ENCODE measurements around the gene HMGCS2. TPM values are rescaled to one million over a fixed set of nuclear protein-coding genes. Genes with fewer than 3 reads are reported as not detected.

HMGCS2 gene
- total and polyA plus RNA-seq, 7 donors, result 0.10 to 55.2 (median 14.1) TPM

DNA sequence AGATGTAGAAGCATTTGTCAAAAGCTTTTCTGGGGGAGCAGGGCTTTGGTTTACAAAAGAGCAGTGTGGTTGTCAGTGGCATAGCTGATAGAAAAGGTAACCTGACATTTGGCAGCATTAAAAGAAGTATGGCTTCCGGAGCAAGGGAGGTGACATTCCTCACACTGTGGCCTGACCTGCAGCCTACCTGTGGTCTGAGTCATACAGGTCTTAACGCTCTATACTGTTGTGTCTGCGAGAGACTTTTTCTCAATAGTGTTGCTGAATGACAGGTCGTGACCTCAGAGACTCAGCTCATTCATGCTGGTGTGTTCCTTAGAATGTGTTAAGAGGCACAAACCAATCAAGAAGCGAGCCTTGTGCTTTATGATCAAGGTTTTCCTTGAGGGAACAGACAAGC lies 37.6 kb downstream of the HMGCS2 start:
- intact Hi-C loops (cut with DNase I), result no loop called here
- Histone ChIP-seq H3K27me3 (ENCODE audit: insufficient read depth in 3 of 3, low read length in 2 of 3) (no peaks in the 10 kb centered on the region), H3K27ac (no peak overlapping the region), H3K36me3 (ENCODE audit: insufficient read depth in 1 of 2, low read depth in 1 of 2) (no peaks in the 10 kb centered on the region), H3K9me3 (no peaks in the 10 kb centered on the region), H3K4me3 (no peak overlapping the region), H3K4me1 (no peaks in the 10 kb centered on the region)
- no peak for ATAC-seq
- 97 to 98% (median 97%) methylated on average over 5 of the region's 5 CpGs for WGBS, 3 donors
- DNase-seq, result no peak
- TF ChIP-seq, protein P1, sequence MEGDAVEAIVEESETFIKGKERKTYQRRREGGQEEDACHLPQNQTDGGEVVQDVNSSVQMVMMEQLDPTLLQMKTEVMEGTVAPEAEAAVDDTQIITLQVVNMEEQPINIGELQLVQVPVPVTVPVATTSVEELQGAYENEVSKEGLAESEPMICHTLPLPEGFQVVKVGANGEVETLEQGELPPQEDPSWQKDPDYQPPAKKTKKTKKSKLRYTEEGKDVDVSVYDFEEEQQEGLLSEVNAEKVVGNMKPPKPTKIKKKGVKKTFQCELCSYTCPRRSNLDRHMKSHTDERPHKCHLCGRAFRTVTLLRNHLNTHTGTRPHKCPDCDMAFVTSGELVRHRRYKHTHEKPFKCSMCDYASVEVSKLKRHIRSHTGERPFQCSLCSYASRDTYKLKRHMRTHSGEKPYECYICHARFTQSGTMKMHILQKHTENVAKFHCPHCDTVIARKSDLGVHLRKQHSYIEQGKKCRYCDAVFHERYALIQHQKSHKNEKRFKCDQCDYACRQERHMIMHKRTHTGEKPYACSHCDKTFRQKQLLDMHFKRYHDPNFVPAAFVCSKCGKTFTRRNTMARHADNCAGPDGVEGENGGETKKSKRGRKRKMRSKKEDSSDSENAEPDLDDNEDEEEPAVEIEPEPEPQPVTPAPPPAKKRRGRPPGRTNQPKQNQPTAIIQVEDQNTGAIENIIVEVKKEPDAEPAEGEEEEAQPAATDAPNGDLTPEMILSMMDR (IDR thresholded peaks at IDR 0.05), result no peak

GRCh38 chr1:119729044-119729443 lies 39.7 kb downstream of the HMGCS2 start:
- no peaks in the 10 kb centered on the region for H3K4me1 ChIP-seq
- H3K27ac ChIP-seq, result no peak overlapping the region
- no peak overlapping the region for H3K4me3 ChIP-seq
- TF ChIP-seq, protein P1 (IDR thresholded peaks at IDR 0.05), result no peak
- H3K9me3 ChIP-seq, result no peaks in the 10 kb centered on the region
- no peak for DNase-seq
- intact Hi-C loops (cut with DNase I), result no loop called here
- no peaks in the 10 kb centered on the region for H3K27me3 ChIP-seq (ENCODE audit: insufficient read depth in 3 of 3, low read length in 2 of 3)
- H3K36me3 ChIP-seq (ENCODE audit: insufficient read depth in 1 of 2, low read depth in 1 of 2), result no peaks in the 10 kb centered on the region
- ATAC-seq, result no peak

DNA sequence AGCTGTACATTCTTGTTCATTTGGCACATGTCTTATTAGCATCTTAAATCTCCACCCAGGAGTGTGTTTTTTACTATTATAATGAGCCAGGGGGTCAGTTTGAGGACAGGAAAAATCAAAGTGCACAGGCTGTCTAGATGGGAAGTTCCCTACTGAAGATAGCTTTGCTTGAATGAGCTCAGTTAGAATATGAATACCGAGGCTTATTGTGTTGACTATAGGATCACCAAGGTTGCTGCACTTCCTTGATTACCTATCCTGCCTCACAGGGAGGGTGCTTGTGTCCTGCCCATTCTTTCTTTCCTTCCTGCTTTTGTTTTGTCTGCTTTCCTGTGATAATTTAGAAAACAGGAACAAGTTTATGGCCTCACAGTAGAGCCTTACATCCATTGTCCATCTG lies 40.7 kb downstream of the HMGCS2 start:
- H3K9me3 ChIP-seq, result no peaks in the 10 kb centered on the region
- H3K36me3 ChIP-seq (ENCODE audit: insufficient read depth in 1 of 2, low read depth in 1 of 2), result no peaks in the 10 kb centered on the region
- 63 to 78% (median 68%) methylated on average over 1 of the region's 1 CpG for WGBS, 3 donors

GRCh38 chr1:119725626-119726025 lies 43.1 kb downstream of the HMGCS2 start:
- ATAC-seq, result no peak
- H3K9me3 ChIP-seq, result no peaks in the 10 kb centered on the region
- H3K4me1 ChIP-seq, result no peaks in the 10 kb centered on the region
- no peak overlapping the region for H3K27ac ChIP-seq
- H3K4me3 ChIP-seq, result no peak overlapping the region
- WGBS, 3 donors, result 89 to 90% (median 89%) methylated on average over 5 of the region's 5 CpGs
- intact Hi-C loops (cut with DNase I), result no loop called here
- no peaks in the 10 kb centered on the region for H3K36me3 ChIP-seq (ENCODE audit: insufficient read depth in 1 of 2, low read depth in 1 of 2)
- no peaks in the 10 kb centered on the region for H3K27me3 ChIP-seq (ENCODE audit: insufficient read depth in 3 of 3, low read length in 2 of 3)
- no peak for DNase-seq
- TF ChIP-seq, protein P1 (IDR thresholded peaks at IDR 0.05), result no peak

More for the DNA sequence above, 40.7 kb downstream of the HMGCS2 start:
- TF ChIP-seq, protein P1 (IDR thresholded peaks at IDR 0.05), result no peak
- no peaks in the 10 kb centered on the region for H3K27me3 ChIP-seq (ENCODE audit: insufficient read depth in 3 of 3, low read length in 2 of 3)
- no peak overlapping the region for H3K27ac ChIP-seq
- DNase-seq (no peak), ATAC-seq (no peak)
- intact Hi-C loops (cut with DNase I), result no loop called here
- H3K4me1 ChIP-seq, result no peaks in the 10 kb centered on the region
- no peak overlapping the region for H3K4me3 ChIP-seq

- H3K27ac ChIP-seq, result no peak overlapping the region
- H3K36me3 ChIP-seq (ENCODE audit: insufficient read depth in 1 of 2, low read depth in 1 of 2), result no peaks in the 10 kb centered on the region
- H3K4me3 ChIP-seq, result no peak overlapping the region
- no peak for ATAC-seq
- DNase-seq, result no peak
- H3K27me3 ChIP-seq (ENCODE audit: insufficient read depth in 3 of 3, low read length in 2 of 3), result no peaks in the 10 kb centered on the region
- TF ChIP-seq, protein P1 (IDR thresholded peaks at IDR 0.05), result no peak
- 88 to 93% (median 90%) methylated on average over 8 of the region's 8 CpGs for WGBS, 3 donors
- intact Hi-C loops (cut with DNase I), result no loop called here
- H3K4me1 ChIP-seq, result no peaks in the 10 kb centered on the region
- no peaks in the 10 kb centered on the region for H3K9me3 ChIP-seq
Measured at GRCh38 chr1:119724611-119725218, 44.0 kb downstream of the HMGCS2 start.

Data from psoas muscle (tissue), 8 donors.